GM19351 (cell line): ENCODE measurements around the gene PDRG1.
"Not testable (repeated sequence)": the region's sequence is repeated elsewhere in the genome, so short reads cannot be mapped to it uniquely, and the experiment has no call there.

Source experiments
- ATAC-seq: cut with Tn5 transposase; IDR thresholded peaks from one replicate; pipeline ENCODE4 v1.9.1; 2021; ENCODE audit warnings: mild to moderate bottlenecking, moderate library complexity; ENCODE audit not compliant: unreplicated experiment

Gene PDRG1

DNA sequence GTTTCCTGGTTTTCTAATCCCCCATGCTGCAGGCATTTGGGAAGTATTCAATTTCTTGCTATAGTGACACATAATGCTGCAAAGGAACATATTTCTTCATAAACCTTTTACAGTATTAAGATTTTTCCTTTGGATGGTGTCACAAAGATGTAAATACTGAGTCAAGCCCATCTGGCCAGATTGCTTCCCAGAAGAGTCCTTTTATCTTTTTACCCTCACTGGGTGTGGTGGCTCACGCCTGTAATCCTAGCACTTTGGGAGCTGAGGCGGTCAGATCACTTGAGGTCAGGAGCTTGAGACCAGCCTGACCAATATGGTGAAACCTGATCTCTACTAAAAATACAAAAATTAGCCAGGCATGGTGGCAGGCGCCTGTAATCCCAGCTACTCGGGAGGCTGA lies 22.2 kb downstream of the PDRG1 start:
- ATAC-seq = not testable (repeated sequence)

GRCh38 chr20:31927627-31928159 lies 24.2 kb downstream of the PDRG1 start:
- ATAC-seq = no peak

- no peak for ATAC-seq
Measured at GRCh38 chr20:31926493-31926892, 25.4 kb downstream of the PDRG1 start.

GRCh38 chr20:31925631-31926030 lies 26.2 kb downstream of the PDRG1 start:
- ATAC-seq = no peak

- no peak for ATAC-seq
Measured at GRCh38 chr20:31924561-31924960, 27.3 kb downstream of the PDRG1 start.

DNA sequence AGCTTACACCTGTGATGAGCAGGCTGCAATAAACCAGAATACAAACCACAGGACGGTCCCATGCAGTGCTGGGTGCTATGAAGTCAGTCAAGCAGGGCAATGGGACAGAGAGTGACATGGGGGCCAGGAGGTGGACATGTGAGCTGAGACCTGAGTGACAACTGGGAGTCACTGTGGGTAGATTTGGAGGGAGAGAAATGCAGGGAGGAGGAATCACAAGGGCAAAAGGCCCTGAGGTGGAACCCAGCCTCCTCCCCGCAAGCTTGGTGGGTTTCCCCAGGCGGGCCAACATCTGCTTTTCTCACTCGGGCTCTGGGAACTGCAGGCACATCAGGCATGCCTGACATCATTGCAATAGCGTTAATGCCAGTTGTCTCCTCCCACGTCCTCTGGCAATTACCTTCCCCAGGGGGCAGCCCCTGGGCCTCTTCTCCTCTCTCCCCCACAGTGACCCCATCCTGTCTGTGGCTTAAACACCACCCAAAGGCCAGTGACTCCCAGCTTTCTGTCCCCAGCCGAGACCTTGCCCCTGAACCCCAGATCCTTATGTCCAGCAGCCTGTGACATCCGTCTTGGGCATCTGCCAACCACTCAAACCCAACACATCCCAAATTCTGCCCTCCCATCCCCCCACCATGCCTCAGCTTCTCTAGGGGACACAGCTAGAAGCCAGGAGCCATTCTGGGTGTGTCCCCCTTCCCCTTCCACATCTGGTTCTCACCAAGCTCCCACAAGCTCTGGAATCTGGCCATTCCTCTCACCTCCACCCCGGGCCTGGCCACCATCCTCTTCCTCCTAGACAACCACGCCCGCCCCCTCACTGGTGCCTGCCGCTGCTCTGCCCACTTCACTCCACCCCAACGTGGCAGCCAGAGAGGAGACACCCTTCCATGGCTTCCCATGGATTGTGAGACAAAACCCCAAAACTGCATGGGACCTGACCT lies 28.2 kb downstream of the PDRG1 start:
- peak; percentile 80 for ATAC-seq

DNA sequence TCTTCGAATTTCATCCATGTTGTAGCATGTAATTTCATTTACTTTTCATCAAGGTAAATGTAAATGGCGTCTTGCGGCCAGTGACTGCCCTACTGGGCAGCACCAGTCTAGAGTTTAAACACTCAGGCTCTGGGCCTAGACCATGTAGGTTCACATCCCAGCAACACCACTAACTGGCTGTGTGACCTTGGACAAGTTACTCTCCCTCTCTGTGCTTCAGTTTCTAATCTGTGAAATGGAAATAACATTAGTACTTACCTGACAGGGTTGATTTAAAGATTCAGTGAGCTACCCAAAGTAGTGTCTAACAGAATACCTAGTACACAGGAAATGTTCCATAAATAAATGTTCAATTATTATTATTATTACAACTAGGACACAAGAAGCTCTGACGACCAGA lies 29.3 kb downstream of the PDRG1 start:
- no peak for ATAC-seq

DNA sequence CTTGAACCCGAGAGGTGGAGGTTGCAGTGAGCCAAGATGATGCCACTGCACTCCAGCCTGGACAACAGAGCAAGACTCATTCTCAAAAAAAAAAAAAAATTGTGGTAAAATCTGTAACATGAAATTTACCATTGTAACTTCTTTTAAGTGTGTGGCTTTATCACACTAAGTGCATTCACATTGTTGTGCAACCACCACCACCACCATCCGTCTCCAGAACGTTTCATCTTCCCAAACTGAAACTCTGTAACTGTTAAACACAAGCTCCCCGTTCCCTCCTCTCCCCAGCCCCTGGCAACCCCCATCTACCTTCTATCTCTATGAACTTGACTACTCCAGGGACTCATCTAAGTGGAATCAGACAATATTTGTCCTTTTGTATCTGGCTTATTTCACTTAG lies 29.7 kb downstream of the PDRG1 start:
- no peak for ATAC-seq

DNA sequence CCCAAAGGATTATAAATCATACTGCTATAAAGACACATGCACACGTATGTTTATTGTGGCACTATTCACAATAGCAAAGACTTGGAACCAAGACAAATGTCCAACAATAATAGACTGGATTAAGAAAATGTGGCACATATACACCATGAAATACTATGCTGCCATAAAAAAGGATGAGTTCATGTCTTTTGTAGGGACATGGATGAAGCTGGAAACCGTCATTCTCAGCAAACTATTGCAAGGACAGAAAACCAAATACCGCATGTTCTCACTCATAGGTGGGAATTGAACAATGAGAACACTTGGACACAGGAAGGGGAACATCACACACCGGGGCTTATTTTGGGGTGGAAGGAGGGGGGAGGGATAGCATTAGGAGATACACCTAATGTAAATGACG lies 30.4 kb downstream of the PDRG1 start:
- not testable (repeated sequence) for ATAC-seq

GRCh38 chr20:31920275-31920855 lies 31.5 kb downstream of the PDRG1 start:
- no peak for ATAC-seq

DNA sequence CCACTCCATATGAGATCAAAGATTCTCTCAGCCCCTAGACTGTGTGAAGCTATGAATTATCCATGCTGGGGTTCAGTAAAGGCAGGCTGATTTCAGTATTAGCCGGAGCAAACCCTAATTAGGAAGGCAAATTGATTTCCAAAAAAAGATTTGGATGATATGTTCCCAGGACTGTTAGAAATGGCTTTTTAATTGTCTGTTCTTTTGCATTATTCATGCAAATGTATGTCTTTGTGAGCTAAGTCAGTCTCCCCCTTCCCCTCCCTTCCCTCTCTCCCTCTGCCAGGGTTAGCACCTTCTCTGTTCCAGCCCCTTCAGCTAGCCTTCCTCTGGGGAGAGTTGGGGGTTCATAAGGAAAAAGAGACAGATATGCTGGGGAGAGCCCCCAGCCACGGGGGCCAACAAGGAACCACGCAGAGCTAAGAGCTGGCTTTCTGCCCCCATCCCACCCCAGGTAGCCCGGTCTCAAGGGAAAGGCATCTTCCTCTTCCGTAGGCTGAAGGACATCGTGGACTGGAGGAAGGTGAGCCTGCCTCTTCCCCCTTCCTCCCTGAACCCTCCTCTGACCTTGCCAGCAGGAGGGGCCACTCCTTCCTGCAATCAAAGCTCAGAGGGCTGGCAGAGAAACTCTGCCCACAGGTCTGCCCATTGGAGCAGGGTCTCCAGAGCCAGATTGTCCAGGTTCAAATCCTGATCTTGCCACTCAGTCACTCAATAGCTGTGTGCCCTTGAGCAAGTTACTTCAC lies 32.3 kb downstream of the PDRG1 start:
- ATAC-seq = no peak

- ATAC-seq = no peak
Measured at GRCh38 chr20:31918466-31919105, 33.3 kb downstream of the PDRG1 start.

- ATAC-seq = not testable (repeated sequence)
Measured at GRCh38 chr20:31917962-31918412, 33.9 kb downstream of the PDRG1 start.

DNA sequence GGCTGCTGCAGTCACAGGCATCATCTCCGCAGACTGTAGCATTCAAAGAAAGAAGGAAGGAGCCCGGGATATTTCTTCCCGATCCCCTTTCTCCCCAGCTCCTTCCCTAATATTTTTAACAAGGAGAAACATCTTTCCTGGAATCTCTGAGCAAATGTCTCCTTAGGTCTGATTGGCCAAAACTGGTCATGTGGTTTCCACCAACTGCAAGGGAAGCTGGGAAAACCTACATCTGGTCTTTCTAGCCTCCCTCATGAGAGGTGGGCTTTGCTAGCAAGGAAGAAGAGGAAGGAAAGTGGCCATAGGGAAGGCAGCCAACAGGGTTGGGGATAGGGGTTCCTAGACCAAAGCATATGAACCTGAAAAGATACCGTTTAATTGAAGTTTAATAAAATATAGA lies 35.1 kb downstream of the PDRG1 start:
- ATAC-seq = no peak

- ATAC-seq = no peak
Measured at GRCh38 chr20:31915491-31916280, 36.2 kb downstream of the PDRG1 start.

DNA sequence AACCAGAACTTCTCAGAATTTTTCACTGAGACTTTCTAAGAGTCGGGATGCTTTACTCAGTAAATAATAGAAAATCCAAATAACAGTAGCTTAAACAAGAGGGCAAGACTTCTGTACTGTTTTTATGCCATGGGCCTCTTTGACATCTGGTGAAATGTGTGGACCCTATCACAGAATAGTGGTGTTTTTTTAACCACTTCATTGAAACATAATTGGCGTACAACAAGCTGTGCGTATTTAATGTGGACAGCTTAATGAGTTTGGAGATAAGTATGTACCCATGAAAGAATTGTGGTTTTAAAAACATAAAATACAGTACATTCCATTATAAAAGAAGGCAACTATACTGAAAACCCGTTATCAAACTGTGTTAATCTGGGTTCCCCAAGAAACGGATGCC lies 37.7 kb downstream of the PDRG1 start:
- no peak for ATAC-seq

DNA sequence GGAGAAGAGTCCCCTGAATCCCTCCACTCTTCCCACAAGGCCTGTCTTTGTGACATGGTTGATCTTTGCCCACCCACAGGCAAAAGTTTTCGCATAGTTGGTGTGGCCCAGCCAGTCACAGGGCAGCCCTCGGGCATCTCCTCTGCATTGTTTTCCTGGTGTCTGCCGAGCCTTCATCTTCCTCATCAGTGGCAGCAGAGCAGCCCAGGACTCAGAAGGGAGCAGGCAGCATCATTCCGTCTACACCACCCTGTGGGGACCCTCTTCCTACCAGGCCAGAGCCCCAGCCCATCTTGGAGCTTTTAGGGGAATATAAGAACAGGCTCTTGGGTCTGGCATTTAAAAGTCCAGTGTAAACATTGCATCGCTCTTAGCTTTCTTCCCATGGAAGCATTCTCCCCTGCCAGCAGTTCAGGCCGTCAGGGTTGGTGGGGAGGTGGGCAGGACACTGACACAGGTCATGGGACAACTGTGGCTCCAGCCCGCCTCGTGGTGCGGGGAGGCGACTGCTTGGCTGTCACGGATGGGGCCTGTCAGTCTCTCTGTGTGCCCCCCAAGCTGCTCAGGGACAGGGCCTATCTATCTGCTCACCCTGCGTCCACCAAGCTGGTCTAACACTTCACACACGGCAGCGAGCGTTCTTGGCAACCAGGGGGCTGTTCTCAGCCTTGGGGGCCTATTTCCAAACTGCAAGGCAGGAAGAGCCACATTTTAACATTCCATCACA lies 38.3 kb downstream of the PDRG1 start:
- ATAC-seq = no peak

DNA sequence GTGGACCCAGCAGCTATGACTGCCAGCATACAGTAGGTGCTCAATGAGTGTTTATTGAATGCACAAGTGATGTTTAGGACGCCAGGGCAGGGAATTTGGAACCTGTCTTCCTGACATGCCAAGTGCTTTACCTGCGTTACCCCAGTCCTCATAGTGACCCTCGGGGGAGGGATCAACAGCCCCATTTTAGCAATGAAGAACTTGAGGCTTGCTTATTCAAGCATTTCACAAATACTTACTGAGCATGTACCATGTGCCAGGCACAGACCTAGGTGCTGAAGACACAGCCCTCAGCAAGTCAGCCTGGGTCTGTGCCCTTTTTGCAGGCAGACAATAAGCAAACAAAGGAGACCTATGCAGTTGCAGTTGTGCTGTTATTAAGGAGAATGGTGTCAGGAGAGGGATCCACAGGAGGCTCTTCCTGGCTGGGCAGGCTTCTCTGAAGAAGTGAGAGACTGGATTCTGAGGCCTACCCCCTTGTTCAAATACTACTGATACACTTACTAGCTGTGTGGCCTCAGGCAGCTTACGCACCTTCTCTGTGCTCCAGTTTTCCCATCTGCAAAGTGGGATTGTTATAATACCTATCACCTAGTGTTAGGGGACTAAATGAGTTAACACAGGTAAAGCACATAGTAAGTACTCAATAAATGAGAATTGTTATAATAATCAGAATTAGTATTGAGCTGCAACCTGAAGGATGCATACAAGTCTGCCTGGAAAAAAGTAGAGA lies 41.6 kb downstream of the PDRG1 start:
- ATAC-seq = no peak
